Medulla oblongata (tissue), 1 donor: ENCODE measurements around the gene TMCC1.

Source experiments
- DNase-seq: peaks from one replicate; pipeline ENCODE4 v3.0.0-alpha.2; 2015; ENCODE audit errors: extremely low spot score

TMCC1 gene

DNA sequence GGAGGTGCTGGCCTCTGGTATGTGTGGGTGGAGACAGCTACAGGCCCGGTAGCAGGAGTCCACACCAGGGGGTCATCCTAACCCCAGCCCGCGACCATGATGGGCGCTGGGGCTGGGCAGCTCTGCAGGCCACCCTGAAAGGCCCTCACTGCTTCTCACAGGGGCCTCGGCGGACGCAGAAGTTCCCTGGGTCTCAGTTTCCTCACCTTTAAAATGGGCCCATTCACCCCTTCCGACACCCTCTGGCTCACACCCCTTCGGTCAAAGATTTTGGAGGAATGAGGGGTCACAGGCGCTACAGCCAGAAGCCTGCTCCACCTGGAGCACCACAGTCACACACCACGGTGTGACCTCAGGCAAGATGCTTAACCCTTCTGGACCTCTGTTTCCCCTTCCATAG is 295.0 kb downstream of the TMCC1 start:
- DNase-seq, result no peak

- DNase-seq, result no peak
Observed at GRCh38 chr3:129598000-129598381, 295.5 kb downstream of the TMCC1 start.
